NB4 (cell line): ENCODE measurements around the gene B4GAT1.

Source experiments
- TF ChIP-seq, protein P1 (sequence below): IDR thresholded peaks from 2 replicates; pipeline ENCODE4 v1.6.1; 2011; ENCODE audit warnings: low read depth, low read length
- TF ChIP-seq, protein P2 (sequence below): IDR thresholded peaks from one replicate; pipeline ENCODE4 v1.5.1; 2012; ENCODE audit warnings: low read depth, low read length

GRCh38 chr11:66310324-66310723 is 37.1 kb downstream of the B4GAT1 start:
- TF ChIP-seq, protein P1, sequence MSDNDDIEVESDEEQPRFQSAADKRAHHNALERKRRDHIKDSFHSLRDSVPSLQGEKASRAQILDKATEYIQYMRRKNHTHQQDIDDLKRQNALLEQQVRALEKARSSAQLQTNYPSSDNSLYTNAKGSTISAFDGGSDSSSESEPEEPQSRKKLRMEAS: no peak
- TF ChIP-seq, protein P2, sequence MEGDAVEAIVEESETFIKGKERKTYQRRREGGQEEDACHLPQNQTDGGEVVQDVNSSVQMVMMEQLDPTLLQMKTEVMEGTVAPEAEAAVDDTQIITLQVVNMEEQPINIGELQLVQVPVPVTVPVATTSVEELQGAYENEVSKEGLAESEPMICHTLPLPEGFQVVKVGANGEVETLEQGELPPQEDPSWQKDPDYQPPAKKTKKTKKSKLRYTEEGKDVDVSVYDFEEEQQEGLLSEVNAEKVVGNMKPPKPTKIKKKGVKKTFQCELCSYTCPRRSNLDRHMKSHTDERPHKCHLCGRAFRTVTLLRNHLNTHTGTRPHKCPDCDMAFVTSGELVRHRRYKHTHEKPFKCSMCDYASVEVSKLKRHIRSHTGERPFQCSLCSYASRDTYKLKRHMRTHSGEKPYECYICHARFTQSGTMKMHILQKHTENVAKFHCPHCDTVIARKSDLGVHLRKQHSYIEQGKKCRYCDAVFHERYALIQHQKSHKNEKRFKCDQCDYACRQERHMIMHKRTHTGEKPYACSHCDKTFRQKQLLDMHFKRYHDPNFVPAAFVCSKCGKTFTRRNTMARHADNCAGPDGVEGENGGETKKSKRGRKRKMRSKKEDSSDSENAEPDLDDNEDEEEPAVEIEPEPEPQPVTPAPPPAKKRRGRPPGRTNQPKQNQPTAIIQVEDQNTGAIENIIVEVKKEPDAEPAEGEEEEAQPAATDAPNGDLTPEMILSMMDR: no peak
